ENCODE data around the gene ATG4C.

DNA sequence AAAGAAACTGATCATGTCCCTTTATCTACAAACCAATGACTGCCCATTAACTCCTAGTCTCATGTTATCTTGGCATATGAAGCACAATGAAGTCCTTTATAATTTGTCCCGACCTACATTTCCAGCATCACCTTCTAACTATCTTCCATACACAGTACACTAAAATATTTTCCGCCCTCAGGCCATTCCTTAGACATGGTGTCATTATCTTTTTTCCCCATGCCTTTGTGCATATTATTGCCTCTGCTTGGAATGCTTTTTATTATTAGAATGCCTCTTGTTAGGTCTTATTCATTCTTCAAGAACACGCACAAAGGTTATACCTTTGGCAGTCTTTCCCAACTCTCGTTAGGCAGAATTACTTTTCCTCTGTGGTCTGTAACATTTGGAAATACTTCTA, 39.6 kb downstream of the ATG4C start:
- TF ChIP-seq NR3C1 (IDR thresholded peaks at IDR 0.05): no peak
- TF ChIP-seq, protein P1, sequence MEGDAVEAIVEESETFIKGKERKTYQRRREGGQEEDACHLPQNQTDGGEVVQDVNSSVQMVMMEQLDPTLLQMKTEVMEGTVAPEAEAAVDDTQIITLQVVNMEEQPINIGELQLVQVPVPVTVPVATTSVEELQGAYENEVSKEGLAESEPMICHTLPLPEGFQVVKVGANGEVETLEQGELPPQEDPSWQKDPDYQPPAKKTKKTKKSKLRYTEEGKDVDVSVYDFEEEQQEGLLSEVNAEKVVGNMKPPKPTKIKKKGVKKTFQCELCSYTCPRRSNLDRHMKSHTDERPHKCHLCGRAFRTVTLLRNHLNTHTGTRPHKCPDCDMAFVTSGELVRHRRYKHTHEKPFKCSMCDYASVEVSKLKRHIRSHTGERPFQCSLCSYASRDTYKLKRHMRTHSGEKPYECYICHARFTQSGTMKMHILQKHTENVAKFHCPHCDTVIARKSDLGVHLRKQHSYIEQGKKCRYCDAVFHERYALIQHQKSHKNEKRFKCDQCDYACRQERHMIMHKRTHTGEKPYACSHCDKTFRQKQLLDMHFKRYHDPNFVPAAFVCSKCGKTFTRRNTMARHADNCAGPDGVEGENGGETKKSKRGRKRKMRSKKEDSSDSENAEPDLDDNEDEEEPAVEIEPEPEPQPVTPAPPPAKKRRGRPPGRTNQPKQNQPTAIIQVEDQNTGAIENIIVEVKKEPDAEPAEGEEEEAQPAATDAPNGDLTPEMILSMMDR (IDR thresholded peaks at IDR 0.05): no peak
- no peak for TF ChIP-seq JUNB (IDR thresholded peaks at IDR 0.05)
- no peak for TF ChIP-seq POLR2A (IDR thresholded peaks at IDR 0.05; ENCODE audit: low read length)
- TF ChIP-seq CEBPB (IDR thresholded peaks at IDR 0.05): no peak
- no peak for TF ChIP-seq CBX2 (IDR thresholded peaks at IDR 0.05; ENCODE audit: borderline replicate concordance, low read depth)
- no peak for TF ChIP-seq SREBF2 (IDR thresholded peaks at IDR 0.05)
- TF ChIP-seq REST (IDR thresholded peaks at IDR 0.05): no peak
